A673 (cell line): Measurements from ENCODE around the gene RSRP1.
"Not testable (repeated sequence)": the region's sequence is repeated elsewhere in the genome, so short reads cannot be mapped to it uniquely, and the experiment has no call there.

ENCODE experiments used
- EZH2 ChIP-seq: fragments of 200-600 bp; sonication (generic); IDR thresholded peaks from 2 replicates; pipeline ENCODE4 v1.6.1; 2017; ENCODE audit warnings: borderline replicate concordance, low read depth, mild to moderate bottlenecking, mixed read lengths, antibody characterized with exemption, low read length; ENCODE audit not compliant: poor library complexity, severe bottlenecking
- TF ChIP-seq, protein P1 (sequence below): fragments of 300-800, 200-600 bp; sonication (generic); conservative IDR thresholded peaks from 2 replicates; pipeline ENCODE4 v1.5.1; 2017; ENCODE audit warnings: low read depth, mild to moderate bottlenecking, antibody characterized with exemption, low read length, moderate library complexity, mixed read lengths

- TF ChIP-seq, protein P1, sequence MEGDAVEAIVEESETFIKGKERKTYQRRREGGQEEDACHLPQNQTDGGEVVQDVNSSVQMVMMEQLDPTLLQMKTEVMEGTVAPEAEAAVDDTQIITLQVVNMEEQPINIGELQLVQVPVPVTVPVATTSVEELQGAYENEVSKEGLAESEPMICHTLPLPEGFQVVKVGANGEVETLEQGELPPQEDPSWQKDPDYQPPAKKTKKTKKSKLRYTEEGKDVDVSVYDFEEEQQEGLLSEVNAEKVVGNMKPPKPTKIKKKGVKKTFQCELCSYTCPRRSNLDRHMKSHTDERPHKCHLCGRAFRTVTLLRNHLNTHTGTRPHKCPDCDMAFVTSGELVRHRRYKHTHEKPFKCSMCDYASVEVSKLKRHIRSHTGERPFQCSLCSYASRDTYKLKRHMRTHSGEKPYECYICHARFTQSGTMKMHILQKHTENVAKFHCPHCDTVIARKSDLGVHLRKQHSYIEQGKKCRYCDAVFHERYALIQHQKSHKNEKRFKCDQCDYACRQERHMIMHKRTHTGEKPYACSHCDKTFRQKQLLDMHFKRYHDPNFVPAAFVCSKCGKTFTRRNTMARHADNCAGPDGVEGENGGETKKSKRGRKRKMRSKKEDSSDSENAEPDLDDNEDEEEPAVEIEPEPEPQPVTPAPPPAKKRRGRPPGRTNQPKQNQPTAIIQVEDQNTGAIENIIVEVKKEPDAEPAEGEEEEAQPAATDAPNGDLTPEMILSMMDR: not testable (repeated sequence)
- TF ChIP-seq EZH2: not testable (repeated sequence)
These were observed 30.0 kb upstream of the RSRP1 start for GRCh38 chr1:25277295-25277694.
